Measurements from ENCODE around the gene LGALS9B.
"Not testable (repeated sequence)": the region's sequence is repeated elsewhere in the genome, so short reads cannot be mapped to it uniquely, and the experiment has no call there.

The LGALS9B gene

DNA sequence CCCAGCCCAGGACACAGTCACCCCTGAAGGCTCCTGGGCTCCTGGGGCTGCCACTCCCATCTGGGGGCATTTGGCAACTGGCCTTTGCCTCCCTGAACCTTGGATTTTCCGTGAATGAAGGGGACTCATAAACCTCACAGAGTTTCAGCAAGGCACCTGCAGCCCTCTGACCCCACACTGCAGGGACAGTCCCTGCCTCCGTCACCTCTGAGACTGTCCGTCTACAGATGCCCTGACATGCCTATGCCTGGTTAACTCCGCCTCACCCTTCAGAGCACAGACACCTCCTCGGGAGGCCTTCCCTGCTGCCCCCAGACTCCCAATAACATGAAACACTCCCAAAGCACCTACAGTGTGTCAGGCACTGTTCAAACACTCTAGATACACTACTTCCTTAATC is 786 bp downstream of the LGALS9B start:
- not testable (repeated sequence) for DNase-seq

DNA sequence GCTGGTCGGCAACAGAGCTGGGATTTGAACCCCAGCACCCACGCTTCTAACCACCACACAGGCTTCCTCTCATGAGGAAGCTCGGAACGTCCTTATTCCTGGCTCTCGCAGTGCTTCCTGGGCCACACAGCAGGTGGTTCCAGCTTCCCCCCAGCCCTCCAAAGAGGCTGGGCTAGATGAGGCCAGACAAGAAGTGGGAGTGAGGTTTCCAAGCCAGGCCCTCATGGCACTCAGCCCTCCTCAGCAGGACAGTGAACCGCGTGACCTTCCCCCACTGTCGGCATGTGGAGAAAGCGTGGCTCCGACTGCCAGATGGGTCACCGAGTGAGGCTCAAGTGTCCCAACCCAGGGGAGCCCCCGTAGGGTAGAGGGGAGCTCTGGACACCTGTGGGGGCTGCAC is 1.8 kb downstream of the LGALS9B start:
- DNase-seq: not testable (repeated sequence)

DNA sequence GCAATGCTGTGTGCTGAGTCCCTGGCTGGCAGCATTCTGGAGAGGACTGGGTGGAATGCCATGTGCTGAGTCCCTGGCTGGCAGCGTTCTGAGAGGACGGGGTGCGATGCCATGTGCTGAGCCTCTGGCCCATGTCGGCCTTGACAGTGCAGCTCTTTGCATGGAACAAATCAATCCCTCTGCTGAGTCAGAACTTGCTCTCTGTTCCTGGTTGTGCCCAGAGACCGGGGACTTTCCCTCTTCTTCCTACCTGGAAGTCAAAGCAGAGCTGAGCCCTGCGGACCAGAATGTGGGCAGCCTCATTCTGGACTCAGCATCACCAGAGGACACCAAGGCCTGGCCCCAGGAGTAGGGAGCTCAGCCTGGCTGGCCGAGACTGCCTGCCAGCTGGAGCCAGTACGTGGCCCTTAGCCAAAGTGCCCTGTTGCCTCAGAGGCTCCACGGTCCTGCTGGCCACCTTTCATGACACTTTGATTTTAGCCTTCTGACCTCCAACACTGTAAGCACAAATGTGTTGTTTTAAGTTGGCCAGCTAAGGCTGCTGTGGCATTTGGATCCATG is 2.4 kb downstream of the LGALS9B start:
- DNase-seq: not testable (repeated sequence)

DNA sequence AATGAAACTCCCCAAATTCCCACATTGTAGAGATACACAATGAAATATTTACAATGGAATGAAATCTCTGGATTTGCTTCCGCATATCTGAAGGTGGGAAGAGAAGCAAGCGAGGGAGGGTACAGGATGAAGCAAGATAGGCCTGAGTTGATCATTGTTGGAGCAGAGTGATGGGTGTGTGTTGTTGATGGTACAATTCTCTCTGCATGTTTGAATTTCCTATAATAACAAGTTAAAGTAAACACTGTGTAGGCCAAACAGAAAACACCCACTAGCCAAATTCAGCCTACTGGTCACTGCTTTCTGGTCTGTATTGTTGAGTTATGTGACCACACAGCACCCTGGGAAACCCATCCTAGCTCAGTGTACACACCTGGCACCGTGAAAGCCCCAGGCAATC is 5.2 kb downstream of the LGALS9B start:
- DNase-seq: not testable (repeated sequence)

DNA sequence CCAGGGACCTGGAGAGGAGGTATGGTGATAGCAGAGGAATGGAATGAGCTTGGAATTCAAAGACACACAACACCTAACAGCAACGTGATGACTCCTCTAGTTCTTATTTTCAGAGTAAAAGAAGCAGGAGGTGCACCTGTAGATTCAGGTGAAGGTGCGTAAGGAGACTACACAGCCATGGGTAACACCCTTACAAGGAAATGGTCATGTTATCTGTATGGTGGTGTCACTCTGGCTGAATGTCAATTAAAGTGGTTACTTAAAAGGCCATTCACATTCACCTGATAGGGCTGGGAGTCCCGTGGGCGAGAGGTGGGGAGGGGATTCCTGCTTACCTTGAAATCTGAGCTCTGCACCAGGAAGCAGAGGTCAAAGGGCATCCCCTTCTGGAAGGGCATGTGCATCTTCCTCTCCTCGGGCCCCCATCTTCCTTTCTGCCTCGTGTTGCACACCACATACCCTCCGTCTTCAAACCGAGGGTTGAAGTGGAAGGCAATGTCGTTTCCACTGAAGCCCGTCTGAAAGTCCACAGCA is 9.4 kb downstream of the LGALS9B start:
- not testable (repeated sequence) for DNase-seq

DNA sequence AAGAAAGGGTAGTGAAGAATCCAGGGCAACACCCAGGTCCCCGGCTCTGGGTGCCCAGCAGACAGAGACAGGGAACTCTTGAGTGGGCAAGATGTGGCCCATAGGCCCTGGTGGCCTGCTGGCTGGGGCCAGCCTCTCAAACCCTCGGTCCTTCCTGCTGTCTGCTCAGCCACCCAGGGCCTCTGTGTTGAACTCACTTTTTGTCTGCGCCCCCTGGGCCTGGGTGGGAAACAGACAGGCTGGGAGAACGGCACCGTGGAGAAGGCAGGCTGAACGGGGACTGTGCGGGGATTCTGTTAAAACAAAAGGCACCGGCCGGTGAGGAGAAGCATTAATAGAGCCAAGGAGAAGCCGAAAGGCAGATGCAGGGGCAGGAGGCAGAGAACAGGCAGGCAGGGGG is 12.2 kb downstream of the LGALS9B start:
- not testable (repeated sequence) for DNase-seq

DNA sequence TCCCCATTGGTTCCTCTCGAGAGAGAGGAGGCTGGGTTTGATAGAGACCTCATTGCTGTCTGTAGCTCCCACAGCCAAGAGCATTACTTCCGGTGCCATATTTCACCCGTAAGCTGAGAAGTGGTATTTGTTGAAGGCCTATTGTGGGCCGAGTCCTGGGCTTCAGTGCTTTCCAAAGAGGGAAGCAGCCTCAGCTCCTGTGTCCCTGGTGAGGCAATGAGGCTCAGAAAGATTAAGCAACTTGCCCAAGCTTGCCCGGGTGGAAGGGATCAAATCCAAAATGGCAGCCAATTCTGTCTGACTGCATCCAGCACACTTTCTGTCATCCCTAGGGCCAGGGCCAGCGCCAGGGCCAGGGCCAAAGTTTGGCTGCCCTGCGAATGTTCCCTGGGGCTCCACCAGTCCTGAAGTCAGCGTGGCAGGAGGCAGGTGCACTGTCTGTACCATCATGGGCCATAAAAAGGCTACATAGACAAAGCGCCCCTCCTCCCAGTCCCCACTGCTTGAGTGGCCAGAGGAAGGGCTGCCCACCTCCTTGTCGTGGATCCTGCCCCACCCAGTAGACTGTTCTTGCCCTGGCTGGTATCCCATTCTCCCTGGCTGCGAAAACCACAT is 13.4 kb downstream of the LGALS9B start:
- DNase-seq: not testable (repeated sequence)

DNA sequence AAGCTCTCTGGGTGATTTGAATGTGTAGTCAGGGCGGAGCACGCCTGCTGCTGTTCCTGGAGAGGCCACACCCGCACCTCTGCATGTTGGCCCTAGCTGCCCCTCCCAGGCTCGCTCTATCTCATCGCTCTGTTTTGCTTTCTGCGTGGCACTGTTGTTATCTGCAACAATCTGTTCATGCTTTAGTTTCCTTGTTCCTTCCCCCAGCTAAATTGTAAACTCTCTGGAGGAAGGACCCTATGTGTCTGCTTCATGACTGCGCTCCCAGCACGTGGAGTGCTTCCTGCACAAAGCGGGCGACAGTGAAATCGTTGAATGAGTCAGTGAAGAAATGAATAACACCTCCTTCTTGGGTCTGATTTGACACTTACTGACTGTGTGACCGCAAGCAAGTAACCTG is 16.5 kb downstream of the LGALS9B start:
- DNase-seq: not testable (repeated sequence)

DNA sequence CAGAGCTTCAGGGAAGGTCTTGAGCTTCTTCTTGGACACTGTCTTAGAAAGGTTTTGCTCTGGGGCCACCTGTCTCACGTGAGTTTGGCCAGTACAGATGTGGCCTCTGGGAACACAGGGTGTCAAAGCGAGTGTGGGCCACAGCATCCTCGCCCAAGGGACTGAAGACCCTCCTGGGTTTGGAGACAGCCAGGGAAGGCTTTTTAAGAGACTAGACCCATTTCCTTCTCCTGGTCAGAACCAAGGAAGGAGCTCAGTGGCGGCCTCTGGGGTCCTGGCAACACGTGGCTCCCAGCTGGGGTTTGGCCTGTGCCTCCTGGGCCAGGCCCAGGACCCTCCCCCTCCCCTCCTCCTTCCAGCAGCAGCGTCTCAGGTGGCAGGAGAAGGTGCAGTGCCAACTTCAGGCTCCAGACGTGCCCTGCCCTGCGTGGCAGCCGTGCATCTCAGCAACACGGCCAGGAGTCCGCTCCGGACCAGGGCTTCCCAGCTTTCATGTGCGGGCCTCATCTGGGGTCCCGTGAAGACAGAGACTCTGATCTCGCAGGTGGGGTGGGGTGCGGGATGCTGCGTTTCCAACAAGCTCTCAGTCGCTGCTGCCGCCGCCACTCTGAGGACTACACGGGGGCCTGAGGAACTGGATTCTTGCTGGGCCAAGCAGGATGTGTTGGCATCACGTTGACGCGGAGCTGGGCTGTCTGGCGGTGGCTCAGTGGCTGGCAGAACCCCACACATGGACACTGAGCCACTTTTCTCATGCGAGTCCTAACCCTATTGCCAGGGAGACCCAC is 19.6 kb downstream of the LGALS9B start:
- DNase-seq: not testable (repeated sequence)

DNA sequence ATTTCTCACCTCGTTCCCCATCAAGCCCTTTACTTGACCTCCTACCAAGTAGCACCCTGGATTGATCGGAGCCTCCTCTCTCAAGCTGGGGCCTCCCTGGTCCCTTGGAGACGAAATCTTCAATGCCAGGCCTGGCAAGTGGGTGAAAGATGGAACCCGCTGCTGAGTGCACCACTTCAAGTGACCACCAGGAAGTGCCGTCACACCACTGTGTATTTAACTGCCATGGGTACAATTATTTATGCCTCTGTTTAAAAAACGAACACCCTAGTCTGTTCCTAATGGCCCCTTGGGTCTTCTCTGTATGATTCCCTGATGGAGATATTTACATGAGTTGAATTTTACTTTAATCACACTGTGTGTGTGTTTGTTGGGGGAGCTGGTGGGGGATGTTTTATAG is 20.4 kb downstream of the LGALS9B start:
- not testable (repeated sequence) for DNase-seq

DNA sequence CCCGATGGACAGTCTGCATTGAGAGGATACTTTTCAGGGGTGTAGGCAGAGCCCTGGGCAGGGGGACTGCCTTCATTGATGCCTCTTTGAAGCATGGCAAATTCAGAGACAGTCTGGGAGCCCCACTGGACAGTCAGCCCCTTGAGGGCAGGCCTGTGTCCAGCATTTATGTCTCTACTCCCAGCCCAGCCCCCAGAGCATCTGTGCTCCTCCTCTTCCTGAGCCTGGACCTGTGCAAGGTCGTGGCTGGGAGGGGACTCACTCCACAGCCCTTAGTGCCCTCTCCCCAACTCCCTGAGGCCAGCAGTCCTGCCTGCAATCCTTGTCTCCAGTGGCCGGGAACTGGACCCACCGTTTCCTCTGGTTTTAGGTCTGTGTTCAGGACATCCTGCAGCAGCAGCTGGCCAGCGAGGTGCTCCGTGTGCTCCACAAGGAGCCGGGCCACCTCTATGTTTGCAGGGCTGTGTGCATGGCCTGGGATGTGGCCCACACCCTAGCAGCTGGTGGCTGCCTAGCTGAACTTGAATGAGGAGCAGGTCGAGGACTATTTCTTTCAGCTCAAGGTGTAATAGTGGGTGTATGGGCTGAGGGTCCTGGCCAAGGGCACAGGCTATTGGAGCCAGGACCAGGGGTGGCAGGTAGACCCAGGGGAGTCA is 22.6 kb downstream of the LGALS9B start:
- not testable (repeated sequence) for DNase-seq

DNA sequence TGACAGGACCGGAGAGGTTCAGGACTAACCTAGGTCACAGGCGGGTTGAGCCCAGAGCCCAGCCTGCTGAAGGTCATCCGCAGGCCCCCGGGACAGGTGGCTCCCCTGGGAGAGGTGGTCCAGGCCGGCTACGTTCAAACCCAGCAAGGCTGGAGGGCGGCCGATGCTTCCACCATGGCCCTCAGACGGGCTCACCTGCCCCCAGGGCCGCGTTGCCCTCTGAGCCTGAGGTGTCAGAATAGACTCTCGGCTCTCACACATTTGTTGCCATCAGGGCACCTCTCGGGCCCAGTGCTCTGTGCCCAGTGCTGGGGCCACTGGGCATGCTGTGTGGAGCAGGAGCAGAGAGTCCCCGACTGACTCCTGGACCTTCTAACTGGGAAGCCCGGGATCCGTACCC is 23.2 kb downstream of the LGALS9B start:
- not testable (repeated sequence) for DNase-seq

DNA sequence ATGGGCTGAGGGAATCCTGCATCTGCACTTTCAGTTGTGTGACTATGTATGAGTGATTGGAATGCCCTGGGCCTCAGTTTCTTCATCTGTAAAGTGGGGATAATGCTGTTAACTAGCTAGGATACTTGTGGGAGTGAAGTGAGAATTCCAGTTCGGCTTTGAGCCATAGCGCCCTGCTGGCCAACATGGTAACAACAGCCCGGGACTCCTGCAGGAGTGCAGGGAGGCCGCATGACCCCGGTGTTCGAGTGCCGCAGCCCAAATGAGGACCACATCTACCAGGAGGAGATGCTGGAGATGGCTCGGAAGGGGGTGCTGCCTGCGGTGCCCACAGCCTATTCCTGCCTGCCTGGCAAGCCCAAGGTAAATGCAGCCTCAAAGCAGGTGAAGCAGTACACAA is 23.7 kb downstream of the LGALS9B start:
- DNase-seq: not testable (repeated sequence)

DNA sequence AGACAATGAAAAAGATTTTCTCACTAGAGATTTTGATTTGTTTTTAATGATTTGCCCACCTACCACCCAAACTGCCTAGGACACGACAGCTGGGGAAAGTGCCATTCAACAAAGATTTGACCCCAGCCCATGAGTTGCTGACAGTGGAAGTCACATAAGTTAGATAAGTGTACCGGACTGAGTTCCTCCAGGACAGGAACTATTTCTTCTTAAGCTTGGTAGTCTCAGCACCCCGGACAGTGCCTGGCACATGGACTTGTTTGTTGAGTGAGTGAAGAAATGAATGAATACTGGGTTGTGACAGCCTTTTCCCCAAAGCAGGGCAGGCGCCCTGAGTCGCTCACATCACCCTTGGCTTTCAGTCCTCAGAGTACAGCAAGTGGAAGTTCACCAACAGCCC is 26.7 kb downstream of the LGALS9B start:
- not testable (repeated sequence) for DNase-seq

DNA sequence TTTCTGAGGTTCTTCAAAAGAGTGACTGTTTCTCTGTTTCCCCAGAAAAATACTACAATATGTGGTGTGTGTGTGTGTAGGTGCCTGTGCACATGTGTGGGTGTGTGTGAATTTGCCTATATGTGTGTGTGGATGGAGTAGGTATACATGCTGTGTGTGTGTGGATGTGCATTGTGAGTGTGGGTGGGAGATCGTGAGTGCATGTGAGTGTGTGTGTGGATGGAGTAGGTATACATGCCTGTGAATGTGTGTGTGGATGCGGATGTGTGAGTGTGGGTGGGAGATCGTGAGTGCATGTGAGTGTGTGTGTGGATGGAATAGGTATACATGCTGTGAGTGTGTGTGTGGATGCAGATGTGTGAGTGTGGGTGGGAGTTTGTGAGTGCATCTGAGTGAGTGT is 32.2 kb downstream of the LGALS9B start:
- not testable (repeated sequence) for DNase-seq

DNA sequence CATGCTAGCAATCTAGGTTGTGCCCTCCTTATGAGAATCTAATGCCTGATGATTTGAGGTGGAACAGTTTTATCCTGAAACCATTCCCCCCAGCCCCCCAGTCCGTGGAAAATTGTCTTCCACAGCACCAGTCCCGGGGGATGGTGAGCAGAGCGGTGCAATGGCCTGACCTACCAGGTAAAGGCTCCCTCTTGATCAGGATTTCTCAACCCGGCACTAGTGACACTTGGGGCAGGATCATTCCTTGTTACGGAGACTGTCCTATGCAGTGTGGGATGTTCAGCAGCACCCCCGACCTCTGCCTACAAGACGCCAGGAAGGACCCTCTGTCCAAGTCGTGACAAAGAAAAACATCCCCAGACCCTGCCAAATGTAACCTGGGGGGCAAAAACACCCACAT is 34.0 kb downstream of the LGALS9B start:
- DNase-seq: not testable (repeated sequence)

DNA sequence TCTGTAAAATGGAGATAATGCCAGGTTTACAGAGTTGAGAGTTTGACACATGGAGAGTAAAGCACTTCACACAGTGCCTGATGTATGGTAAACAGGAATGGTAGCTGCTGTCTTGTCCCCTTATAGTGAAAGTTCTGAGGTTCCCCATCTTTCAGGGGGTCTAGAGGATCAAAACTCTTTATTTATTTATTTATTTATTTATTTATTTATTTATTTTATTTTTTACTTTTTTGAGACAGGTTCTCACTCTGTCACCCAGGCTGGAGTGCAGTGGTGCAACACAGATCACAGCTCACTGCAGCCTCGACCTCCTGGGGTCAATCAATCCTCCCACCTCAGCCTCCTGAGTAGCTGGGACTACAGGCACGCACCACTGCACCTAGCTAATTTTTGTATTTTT is 40.1 kb downstream of the LGALS9B start:
- DNase-seq: not testable (repeated sequence)

DNA sequence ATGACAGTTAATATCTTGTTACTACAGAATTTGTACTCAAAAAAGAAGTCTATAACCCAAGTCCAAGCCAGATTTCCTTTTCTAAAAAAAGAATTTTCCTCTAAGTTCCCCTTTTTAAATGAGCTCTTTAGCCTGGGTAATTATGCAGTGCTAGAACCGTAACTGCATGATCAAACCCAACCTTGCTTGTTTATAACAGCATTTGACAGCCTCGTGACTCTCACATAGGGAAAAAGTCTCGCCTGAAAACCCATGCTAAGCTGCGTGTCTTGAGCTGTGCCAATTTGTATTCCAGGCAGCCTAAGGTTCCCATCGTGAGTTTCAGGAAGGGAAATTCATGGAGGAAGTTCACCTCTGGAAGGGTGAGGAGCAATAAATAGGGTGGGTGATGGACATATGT is 44.5 kb downstream of the LGALS9B start:
- DNase-seq: not testable (repeated sequence)

DNA sequence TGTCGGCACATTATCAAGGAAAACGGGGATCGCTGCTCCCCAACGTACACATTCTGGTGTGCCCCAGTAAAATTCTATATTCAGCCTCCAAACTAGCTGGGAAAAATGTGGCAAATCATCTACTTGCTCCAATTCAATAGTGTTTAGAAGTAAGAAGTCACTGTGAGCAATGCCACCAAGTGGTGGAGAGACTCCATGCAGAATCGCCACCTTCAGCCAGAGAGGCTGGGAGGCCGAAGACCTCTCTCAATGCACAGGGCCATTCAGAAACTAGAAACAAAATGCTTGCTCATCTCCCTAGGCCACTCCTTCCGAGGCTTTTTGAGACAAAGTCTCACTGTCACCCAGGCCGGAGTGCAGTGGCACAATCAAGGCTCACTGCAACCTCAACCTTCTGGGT is 48.5 kb downstream of the LGALS9B start:
- not testable (repeated sequence) for DNase-seq

DNA sequence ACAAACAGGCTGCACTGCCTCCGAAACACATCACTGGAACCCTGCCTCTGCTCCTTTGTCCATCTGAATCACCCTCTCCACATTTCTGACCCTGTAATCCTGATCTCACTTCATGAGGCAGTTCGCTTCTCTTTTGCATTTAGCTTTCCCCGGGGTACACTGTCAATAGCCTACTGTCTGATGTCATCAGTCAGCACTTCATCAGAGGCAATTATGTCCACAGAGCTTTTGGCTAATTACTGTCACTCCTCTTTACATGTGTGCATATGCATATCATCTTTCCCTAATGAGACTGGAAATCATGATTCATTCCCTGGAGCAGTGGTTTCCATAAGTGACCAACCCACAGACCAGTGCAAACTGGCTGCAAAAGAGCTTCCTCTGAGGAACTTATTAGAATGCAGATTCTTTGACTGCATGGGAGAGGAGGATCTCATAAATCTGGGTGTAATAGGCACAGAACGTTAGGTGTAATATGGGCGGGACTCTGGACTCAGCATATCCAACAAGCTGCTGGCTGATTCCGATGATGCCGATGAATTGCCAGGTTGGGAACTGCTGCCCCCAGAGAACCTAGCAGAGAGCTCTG is 49.8 kb downstream of the LGALS9B start:
- not testable (repeated sequence) for DNase-seq

DNA sequence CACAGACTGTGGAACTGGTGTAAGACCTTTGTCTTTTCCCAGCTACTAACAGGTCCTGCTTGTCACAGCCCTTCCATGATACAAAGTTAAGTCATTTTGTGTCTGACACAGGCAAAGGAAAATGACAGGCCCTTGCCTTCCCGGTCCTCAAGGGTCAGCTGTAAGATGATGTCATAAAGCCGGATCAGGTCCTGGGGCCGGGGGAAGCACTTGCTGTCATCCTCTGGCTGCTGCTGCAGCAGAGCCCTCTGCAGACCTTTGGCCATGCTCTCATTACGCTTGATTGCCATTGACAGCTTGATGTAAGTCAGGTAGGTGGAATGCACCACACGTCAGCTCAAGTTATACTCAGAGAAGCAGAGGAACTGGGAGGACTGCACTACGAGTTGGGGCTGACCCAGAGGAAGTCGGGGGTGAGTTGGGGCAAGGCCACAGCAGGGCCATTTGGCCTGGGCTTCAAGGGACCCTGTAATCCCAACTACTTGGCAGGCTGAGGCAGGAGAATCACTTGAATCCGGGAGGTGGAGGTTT is 50.9 kb downstream of the LGALS9B start:
- DNase-seq: not testable (repeated sequence)

DNA sequence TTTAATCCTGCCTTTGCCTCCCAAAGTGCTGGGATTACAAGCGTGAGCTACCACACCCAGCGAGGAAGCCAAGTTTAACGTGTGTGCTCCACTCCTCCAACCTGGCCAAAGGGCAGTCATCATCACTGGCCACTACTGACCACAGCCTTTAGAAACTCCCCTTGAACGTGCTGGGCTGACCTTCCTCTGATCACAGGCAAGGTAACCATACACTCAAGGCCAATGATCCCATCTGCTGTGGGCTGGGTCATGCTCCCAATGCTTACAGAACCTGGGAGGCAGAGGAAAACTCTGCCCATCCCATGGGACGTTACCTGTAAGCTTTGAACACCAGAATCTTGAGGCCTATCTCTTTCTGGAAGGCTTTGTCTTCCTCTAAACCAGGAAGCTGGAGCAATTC is 51.9 kb downstream of the LGALS9B start:
- DNase-seq: not testable (repeated sequence)
